ENCODE results near the gene HSPA4. TPM values are rescaled to one million over a fixed set of nuclear protein-coding genes. Genes with fewer than 3 reads are reported as not detected.

Gene HSPA4
- total RNA-seq, 1 experiment from 2014 or later, result 70.6 TPM

DNA sequence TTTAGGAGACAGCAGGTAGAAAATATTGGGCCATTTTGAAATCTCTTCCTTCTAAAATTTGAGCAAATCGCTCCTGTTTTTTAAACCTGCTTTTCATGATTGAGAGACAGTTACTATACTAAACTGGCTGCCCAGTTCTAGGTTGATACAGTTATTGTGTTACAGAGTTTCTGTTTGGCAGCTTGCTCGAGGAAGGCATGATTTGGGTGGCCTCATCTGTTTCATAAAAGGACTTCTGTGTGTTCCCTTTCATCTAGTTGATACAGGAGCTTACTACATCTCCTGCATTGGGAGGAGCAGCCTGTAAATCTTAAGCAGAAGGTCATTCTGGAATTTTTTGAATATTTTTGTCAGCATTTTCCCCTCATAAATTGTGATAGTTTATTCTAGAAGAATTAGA is 14.2 kb downstream of the HSPA4 start:
- Histone ChIP-seq H3K36me3 (ENCODE audit: low read depth, low read length) (peaks cover 25% of the 10 kb centered on the region), H3F3A (ENCODE audit: low read length, unreplicated experiment) (no peaks in the 10 kb centered on the region), H4K20me1 (ENCODE audit: low read length) (0 out of 2 replicates have a peak, but pooled peaks cover 19% of the 10 kb centered on the region), H3K79me2 (ENCODE audit: low read length) (peaks cover 68% of the 10 kb centered on the region), H3K4me1 (ENCODE audit: insufficient read depth, low read length) (peaks cover 13% of the 10 kb centered on the region), H3K27me3 (ENCODE audit: low read length) (no peaks in the 10 kb centered on the region), H3K4me3 (ENCODE audit: low read length) (no peak overlapping the region), H2AFZ (ENCODE audit: low read length) (no peak overlapping the region), H3K9me3 (ENCODE audit: low read length) (no peaks in the 10 kb centered on the region), H3K9me2 (replicated peaks; ENCODE audit: low read length) (no peaks in the 10 kb centered on the region), H3K9ac (ENCODE audit: low read length) (no peak overlapping the region), H3K27ac (ENCODE audit: low read length) (no peak overlapping the region), H3K4me2 (ENCODE audit: low read length) (no peak overlapping the region)
- DNase-seq (no peak), ATAC-seq (no peak)
- no TSS peak for BruUV-seq (replicated peaks)
- TF ChIP-seq, protein P1, sequence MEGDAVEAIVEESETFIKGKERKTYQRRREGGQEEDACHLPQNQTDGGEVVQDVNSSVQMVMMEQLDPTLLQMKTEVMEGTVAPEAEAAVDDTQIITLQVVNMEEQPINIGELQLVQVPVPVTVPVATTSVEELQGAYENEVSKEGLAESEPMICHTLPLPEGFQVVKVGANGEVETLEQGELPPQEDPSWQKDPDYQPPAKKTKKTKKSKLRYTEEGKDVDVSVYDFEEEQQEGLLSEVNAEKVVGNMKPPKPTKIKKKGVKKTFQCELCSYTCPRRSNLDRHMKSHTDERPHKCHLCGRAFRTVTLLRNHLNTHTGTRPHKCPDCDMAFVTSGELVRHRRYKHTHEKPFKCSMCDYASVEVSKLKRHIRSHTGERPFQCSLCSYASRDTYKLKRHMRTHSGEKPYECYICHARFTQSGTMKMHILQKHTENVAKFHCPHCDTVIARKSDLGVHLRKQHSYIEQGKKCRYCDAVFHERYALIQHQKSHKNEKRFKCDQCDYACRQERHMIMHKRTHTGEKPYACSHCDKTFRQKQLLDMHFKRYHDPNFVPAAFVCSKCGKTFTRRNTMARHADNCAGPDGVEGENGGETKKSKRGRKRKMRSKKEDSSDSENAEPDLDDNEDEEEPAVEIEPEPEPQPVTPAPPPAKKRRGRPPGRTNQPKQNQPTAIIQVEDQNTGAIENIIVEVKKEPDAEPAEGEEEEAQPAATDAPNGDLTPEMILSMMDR (conservative IDR thresholded peaks at IDR 0.05; ENCODE audit: low read depth, low read length), result no peak
- no peak for TF ChIP-seq EZH2phosphoT487 (IDR thresholded peaks at IDR 0.05; ENCODE audit: borderline replicate concordance, low read length)
- no peak for TF ChIP-seq EZH2 (IDR thresholded peaks at IDR 0.05; ENCODE audit: low read length, unreplicated experiment)
- intact Hi-C loops (cut with micrococcal nuclease), result no loop called here
- ChIA-PET POLR2A (ENCODE audit: unreplicated experiment) (no interaction called here), CTCF (no interaction called here)

DNA sequence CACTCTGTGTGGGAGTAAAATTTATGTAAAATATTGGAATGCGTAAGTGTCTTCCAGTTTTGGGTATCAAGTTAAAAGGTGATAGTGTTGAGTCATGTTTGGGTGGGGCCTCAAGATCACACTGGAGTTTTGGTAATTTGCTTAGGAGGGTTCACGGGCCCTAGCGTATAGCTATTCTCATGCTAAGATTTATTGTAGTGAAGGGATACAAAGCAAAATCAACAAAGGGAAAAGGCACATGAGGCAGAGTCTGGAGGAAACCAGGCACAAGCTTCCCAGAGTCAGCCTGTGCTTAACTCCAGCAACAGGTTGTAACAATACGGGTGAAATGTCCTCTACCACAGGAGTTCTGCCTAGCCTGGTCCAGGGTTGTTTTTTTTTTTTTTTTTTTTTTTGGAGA is 20.2 kb downstream of the HSPA4 start:
- Histone ChIP-seq H3K9me3 (ENCODE audit: low read length) (no peaks in the 10 kb centered on the region), H3K79me2 (ENCODE audit: low read length) (peaks cover 52% of the 10 kb centered on the region), H3F3A (ENCODE audit: low read length, unreplicated experiment) (no peaks in the 10 kb centered on the region), H3K9me2 (replicated peaks; ENCODE audit: low read length) (no peaks in the 10 kb centered on the region), H3K27me3 (ENCODE audit: low read length) (no peaks in the 10 kb centered on the region), H3K4me3 (ENCODE audit: low read length) (no peak overlapping the region), H3K36me3 (ENCODE audit: low read depth, low read length) (peaks cover 35% of the 10 kb centered on the region), H3K9ac (ENCODE audit: low read length) (no peak overlapping the region), H4K20me1 (ENCODE audit: low read length) (no peaks in the 10 kb centered on the region), H3K4me2 (ENCODE audit: low read length) (no peak overlapping the region), H3K27ac (ENCODE audit: low read length) (no peak overlapping the region), H2AFZ (ENCODE audit: low read length) (no peak overlapping the region), H3K4me1 (ENCODE audit: insufficient read depth, low read length) (no peaks in the 10 kb centered on the region)
- CTCF ChIA-PET, result no interaction called here
- POLR2A ChIA-PET (ENCODE audit: unreplicated experiment), result no interaction called here
- BruUV-seq (replicated peaks), result no TSS peak
- no peak for TF ChIP-seq EZH2phosphoT487 (IDR thresholded peaks at IDR 0.05; ENCODE audit: borderline replicate concordance, low read length)
- TF ChIP-seq EZH2 (IDR thresholded peaks at IDR 0.05; ENCODE audit: low read length, unreplicated experiment), result no peak
- TF ChIP-seq, protein P1 (conservative IDR thresholded peaks at IDR 0.05; ENCODE audit: low read depth, low read length), result no peak
- ATAC-seq, result no peak
- intact Hi-C loops (cut with micrococcal nuclease), result no loop called here
- DNase-seq, result no peak

GRCh38 chr5:133075572-133076536 is 24.0 kb downstream of the HSPA4 start:
- TF ChIP-seq EZH2phosphoT487 (IDR thresholded peaks at IDR 0.05; ENCODE audit: borderline replicate concordance, low read length) (no peak), EZH2 (IDR thresholded peaks at IDR 0.05; ENCODE audit: low read length, unreplicated experiment) (no peak)
- TF ChIP-seq, protein P1 (conservative IDR thresholded peaks at IDR 0.05; ENCODE audit: low read depth, low read length), result no peak
- no peaks in the 10 kb centered on the region for H3K9me2 ChIP-seq (replicated peaks; ENCODE audit: low read length)
- H3K79me2 ChIP-seq (ENCODE audit: low read length), result peaks cover 73% of the 10 kb centered on the region
- H3K9ac ChIP-seq (ENCODE audit: low read length), result no peak overlapping the region
- ChIA-PET CTCF (no interaction called here), POLR2A (ENCODE audit: unreplicated experiment) (no interaction called here)
- no peak overlapping the region for H3K4me2 ChIP-seq (ENCODE audit: low read length)
- peaks cover 26% of the 10 kb centered on the region for H3K36me3 ChIP-seq (ENCODE audit: low read depth, low read length)
- H3K27ac ChIP-seq (ENCODE audit: low read length), result no peak overlapping the region
- H3F3A ChIP-seq (ENCODE audit: low read length, unreplicated experiment), result no peaks in the 10 kb centered on the region
- no peak overlapping the region for H3K4me3 ChIP-seq (ENCODE audit: low read length)
- no peak overlapping the region for H2AFZ ChIP-seq (ENCODE audit: low read length)
- H3K4me1 ChIP-seq (ENCODE audit: insufficient read depth, low read length), result no peaks in the 10 kb centered on the region
- H3K27me3 ChIP-seq (ENCODE audit: low read length), result no peaks in the 10 kb centered on the region
- intact Hi-C loops (cut with micrococcal nuclease), result no loop called here
- H3K9me3 ChIP-seq (ENCODE audit: low read length), result no peaks in the 10 kb centered on the region
- no peak for DNase-seq
- ATAC-seq, result no peak
- H4K20me1 ChIP-seq (ENCODE audit: low read length), result no peaks in the 10 kb centered on the region
- BruUV-seq (replicated peaks), result no TSS peak
